Measurements from ENCODE around the gene PPARG.

DNA sequence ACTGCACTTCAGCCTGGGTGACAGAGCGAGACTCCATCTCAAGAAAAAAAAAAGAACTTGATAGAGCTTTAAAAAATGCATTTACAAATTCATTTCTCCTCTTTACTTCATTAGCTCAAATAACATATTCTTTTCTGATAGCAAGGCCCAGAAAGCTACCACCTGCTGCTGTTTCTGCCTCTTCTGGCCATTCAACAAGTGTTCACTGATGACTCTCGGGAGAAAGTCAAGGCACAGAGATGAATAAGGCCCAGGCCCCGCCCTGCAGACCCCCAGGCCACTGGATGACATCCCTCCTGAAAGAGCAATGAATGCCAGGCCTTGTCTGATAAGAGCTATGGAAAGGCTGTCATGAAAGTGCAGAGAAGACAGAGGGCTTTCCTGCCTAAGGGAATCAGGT, 181.8 kb downstream of the PPARG start:
- TF ChIP-seq, protein P1, sequence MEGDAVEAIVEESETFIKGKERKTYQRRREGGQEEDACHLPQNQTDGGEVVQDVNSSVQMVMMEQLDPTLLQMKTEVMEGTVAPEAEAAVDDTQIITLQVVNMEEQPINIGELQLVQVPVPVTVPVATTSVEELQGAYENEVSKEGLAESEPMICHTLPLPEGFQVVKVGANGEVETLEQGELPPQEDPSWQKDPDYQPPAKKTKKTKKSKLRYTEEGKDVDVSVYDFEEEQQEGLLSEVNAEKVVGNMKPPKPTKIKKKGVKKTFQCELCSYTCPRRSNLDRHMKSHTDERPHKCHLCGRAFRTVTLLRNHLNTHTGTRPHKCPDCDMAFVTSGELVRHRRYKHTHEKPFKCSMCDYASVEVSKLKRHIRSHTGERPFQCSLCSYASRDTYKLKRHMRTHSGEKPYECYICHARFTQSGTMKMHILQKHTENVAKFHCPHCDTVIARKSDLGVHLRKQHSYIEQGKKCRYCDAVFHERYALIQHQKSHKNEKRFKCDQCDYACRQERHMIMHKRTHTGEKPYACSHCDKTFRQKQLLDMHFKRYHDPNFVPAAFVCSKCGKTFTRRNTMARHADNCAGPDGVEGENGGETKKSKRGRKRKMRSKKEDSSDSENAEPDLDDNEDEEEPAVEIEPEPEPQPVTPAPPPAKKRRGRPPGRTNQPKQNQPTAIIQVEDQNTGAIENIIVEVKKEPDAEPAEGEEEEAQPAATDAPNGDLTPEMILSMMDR (IDR thresholded peaks at IDR 0.05) = no peak
- TF ChIP-seq POLR2A (IDR thresholded peaks at IDR 0.05) (no peak), EP300 (IDR thresholded peaks at IDR 0.05) (no peak), POLR2AphosphoS5 (IDR thresholded peaks at IDR 0.05) (no peak)

Data from upper lobe of left lung (tissue), 4 donors.